Right atrium auricular region (tissue), 2 donors: Measurements from ENCODE around the gene DAB1. TPM values are rescaled to one million over a fixed set of nuclear protein-coding genes. Genes with fewer than 3 reads are reported as not detected.

ENCODE experiments used
- DNase-seq: peaks from one replicate; pipeline ENCODE4 v3.0.0-alpha.2; 2019; ENCODE audit warnings: low spot score
- H3K27ac ChIP-seq, 2 donors: fragments of 200-600 bp; sonication (generic); 1 replicate in 1 of 2; 2 replicates in 1 of 2; pipeline ENCODE4 v1.5.1; 2016 to 2019
- H3K27me3 ChIP-seq, 2 donors: fragments of 200-600 bp; sonication (generic); one replicate each; pipeline versions ENCODE4 v1.5.1 to v1.6.0; 2017 to 2019
- H3K36me3 ChIP-seq: fragments of 200-600 bp; sonication (generic); one replicate; pipeline ENCODE4 v1.5.1; 2016
- H3K4me1 ChIP-seq, 2 donors: fragments of 200-600 bp; sonication (generic); one replicate each; pipeline versions ENCODE4 v1.5.1 to v1.6.0; 2017 to 2019
- H3K4me3 ChIP-seq, 2 donors: fragments of 200-600 bp; sonication (generic); 1 replicate in 1 of 2; 2 replicates in 1 of 2; pipeline ENCODE4 v1.5.1; 2017 to 2019; ENCODE audit warnings: mild to moderate bottlenecking in 1 of 2, moderate library complexity in 1 of 2
- H3K9me3 ChIP-seq, 2 donors: fragments of 200-600 bp; sonication (generic); one replicate each; pipeline ENCODE4 v1.5.1; 2019
- CTCF ChIP-seq, 2 donors: fragments of 200-600 bp; sonication (generic); IDR thresholded peaks; one replicate each; pipeline ENCODE4 v1.5.1; 2019; ENCODE audit warnings: antibody characterized with exemption in 2 of 2
- total RNA-seq, 2 donors: library from RNA; depleted of rRNA; stranded (reverse); fragments of >200 nt; gene quantifications; one replicate each; pipeline ENCODE4 v1.1.0, GENCODE V29; 2016

The DAB1 gene
- total RNA-seq, 2 donors from 2014 or later = 0.19 to 3.3 TPM

- Histone ChIP-seq H3K36me3 (no peaks in the 10 kb centered on the region), H3K27ac (no peak overlapping the region), H3K9me3 (no peaks in the 10 kb centered on the region), H3K27me3 (no peaks in the 10 kb centered on the region), H3K4me3 (no peak overlapping the region), H3K4me1 (no peaks in the 10 kb centered on the region)
- no peak for DNase-seq
- no peak for TF ChIP-seq CTCF (IDR thresholded peaks at IDR 0.05)
These were observed 437.5 kb downstream of the DAB1 start for GRCh38 chr1:56986397-56986796.

DNA sequence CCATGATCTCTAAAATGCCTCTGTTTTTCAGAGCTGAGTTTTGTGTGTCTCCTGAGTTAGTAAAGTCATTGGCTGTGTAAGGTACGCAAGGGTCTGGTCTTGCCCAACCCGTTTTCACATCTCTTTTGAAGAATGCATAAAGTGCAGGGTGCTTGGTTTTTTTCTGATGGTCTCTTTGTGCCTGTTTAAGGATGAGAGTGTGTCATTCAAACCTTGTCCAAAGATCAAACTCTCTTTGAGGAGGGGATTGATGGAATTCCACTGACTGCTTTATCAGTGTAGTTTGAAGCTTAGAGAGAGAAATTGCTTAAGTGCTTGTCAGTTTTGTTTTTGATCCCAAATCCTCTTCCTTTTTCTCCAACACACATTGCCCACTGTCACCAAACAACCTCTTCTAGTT, 438.0 kb downstream of the DAB1 start:
- TF ChIP-seq CTCF (IDR thresholded peaks at IDR 0.05) = no peak
- Histone ChIP-seq H3K4me3 (no peak overlapping the region), H3K36me3 (no peaks in the 10 kb centered on the region), H3K9me3 (no peaks in the 10 kb centered on the region), H3K4me1 (no peaks in the 10 kb centered on the region), H3K27ac (no peak overlapping the region), H3K27me3 (no peaks in the 10 kb centered on the region)
- no peak for DNase-seq

- no peak overlapping the region for H3K4me3 ChIP-seq
- no peaks in the 10 kb centered on the region for H3K36me3 ChIP-seq
- H3K27ac ChIP-seq = no peak overlapping the region
- H3K9me3 ChIP-seq = no peaks in the 10 kb centered on the region
- no peaks in the 10 kb centered on the region for H3K27me3 ChIP-seq
- DNase-seq = no peak
- no peak for TF ChIP-seq CTCF (IDR thresholded peaks at IDR 0.05)
- no peaks in the 10 kb centered on the region for H3K4me1 ChIP-seq
These were observed 440.4 kb downstream of the DAB1 start for GRCh38 chr1:56983484-56983883.

DNA sequence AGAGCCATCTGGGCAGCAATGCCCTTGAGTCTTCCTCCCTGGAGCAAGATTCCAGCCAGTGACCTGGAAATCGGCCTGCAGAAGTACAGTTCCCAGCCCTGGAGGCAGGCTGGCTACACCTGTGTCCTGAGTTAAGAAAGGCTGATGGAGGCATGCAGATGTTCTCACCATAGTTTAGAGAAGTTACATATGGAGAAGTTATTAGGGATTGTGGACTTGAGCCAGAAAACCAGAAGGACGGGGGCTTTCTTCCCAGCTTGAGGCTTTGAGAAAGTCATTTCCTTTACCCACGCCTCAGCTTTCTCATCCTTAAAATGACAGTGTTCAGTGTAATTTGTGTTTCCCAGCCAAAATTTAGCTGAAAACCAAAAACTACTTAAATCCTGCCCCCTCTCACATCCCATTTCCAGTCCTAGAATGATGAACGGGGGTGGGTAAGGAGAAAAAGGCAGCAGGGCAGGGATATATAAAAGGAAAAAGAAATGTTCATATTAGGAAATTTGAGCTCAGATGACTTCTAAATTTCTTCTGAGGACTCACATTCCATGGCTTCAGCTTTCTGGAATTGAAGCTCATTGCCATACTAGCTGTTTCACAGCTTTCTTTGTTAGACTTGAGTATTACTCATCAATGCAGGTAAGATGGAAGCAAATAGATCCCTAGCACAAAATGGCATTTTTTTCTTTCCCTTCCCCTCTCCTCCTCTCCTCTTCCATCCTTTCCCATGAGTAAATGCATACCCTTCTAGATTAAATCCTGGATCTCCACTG, 443.7 kb downstream of the DAB1 start:
- H3K9me3 ChIP-seq = no peaks in the 10 kb centered on the region
- H3K27ac ChIP-seq = no peak overlapping the region
- no peaks in the 10 kb centered on the region for H3K4me1 ChIP-seq
- no peaks in the 10 kb centered on the region for H3K27me3 ChIP-seq
- H3K36me3 ChIP-seq = no peaks in the 10 kb centered on the region
- no peak for TF ChIP-seq CTCF (IDR thresholded peaks at IDR 0.05)
- H3K4me3 ChIP-seq = no peak overlapping the region
- DNase-seq = no peak

GRCh38 chr1:56978819-56979218, 445.0 kb downstream of the DAB1 start:
- H3K4me1 ChIP-seq = no peaks in the 10 kb centered on the region
- H3K36me3 ChIP-seq = no peaks in the 10 kb centered on the region
- no peak overlapping the region for H3K27ac ChIP-seq
- H3K27me3 ChIP-seq = no peaks in the 10 kb centered on the region
- TF ChIP-seq CTCF (IDR thresholded peaks at IDR 0.05) = no peak
- no peak overlapping the region for H3K4me3 ChIP-seq
- no peak for DNase-seq
- no peaks in the 10 kb centered on the region for H3K9me3 ChIP-seq

DNA sequence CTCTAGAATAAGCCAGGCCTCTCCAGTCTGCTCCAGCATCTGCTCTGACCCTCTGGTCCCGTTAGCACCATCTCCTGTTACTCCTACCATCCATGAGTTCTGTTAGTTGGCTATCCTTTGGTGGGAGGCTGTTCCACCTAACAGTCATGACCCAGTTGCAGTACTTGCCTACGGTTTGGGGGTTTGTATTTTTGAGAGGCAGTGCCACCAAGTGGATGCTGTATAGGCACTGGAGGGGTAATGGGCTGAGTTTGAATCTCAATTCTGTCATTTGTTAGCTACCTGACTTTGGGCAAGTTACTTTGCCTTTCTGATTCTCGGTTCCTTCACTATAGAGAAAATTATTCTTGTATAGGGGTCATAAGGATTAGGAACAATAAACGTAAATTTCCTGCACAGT, 445.9 kb downstream of the DAB1 start:
- Histone ChIP-seq H3K9me3 (no peaks in the 10 kb centered on the region), H3K27ac (no peak overlapping the region), H3K4me1 (no peaks in the 10 kb centered on the region), H3K27me3 (no peaks in the 10 kb centered on the region), H3K36me3 (no peaks in the 10 kb centered on the region), H3K4me3 (no peak overlapping the region)
- no peak for TF ChIP-seq CTCF (IDR thresholded peaks at IDR 0.05)
- no peak for DNase-seq
